Skin of body (tissue), 2 donors: Measurements from ENCODE around the gene TRAFD1. TPM values are rescaled to one million over a fixed set of nuclear protein-coding genes. Genes with fewer than 3 reads are reported as not detected.

Experiments
- DNase-seq: peaks from one replicate; lab custom pipeline; 2025; lab: John Stamatoyannopoulos, UW
- total RNA-seq: library from RNA; depleted of rRNA; stranded (reverse); fragments of >200 nt; gene quantifications from one replicate; pipeline ENCODE4 v1.2.3, GENCODE V29; 2014

The TRAFD1 gene
- total RNA-seq, 1 donor from 2014 or later: 30.9 TPM

GRCh38 chr12:112115259-112116045 is 9.9 kb upstream of the TRAFD1 start:
- no peak for DNase-seq

GRCh38 chr12:112116232-112117060 is 8.9 kb upstream of the TRAFD1 start:
- no peak for DNase-seq

- no peak for DNase-seq
These were observed 7.7 kb upstream of the TRAFD1 start for GRCh38 chr12:112117685-112118084.

- peak; percentile 57 for DNase-seq
These were observed 3.4 kb upstream of the TRAFD1 start for GRCh38 chr12:112121780-112122565.

GRCh38 chr12:112122823-112123690 is 2.3 kb upstream of the TRAFD1 start:
- no peak for DNase-seq

GRCh38 chr12:112124918-112125249 is 476 bp upstream of the TRAFD1 start:
- no peak for DNase-seq

GRCh38 chr12:112126000-112126438 is 659 bp downstream of the TRAFD1 start:
- no peak for DNase-seq

- DNase-seq: no peak
These were observed 1.6 kb downstream of the TRAFD1 start for GRCh38 chr12:112126911-112127310.

GRCh38 chr12:112130441-112130998 is 5.2 kb downstream of the TRAFD1 start:
- DNase-seq: no peak

- DNase-seq: no peak
These were observed 6.3 kb downstream of the TRAFD1 start for GRCh38 chr12:112131686-112132085.

- DNase-seq: no peak
These were observed 8.1 kb downstream of the TRAFD1 start for GRCh38 chr12:112133418-112133817.

- DNase-seq: no peak
These were observed 9.4 kb downstream of the TRAFD1 start for GRCh38 chr12:112134731-112135130.

GRCh38 chr12:112140728-112141127 is 15.4 kb downstream of the TRAFD1 start:
- no peak for DNase-seq

- no peak for DNase-seq
These were observed 20.8 kb downstream of the TRAFD1 start for GRCh38 chr12:112146123-112146522.

GRCh38 chr12:112148031-112148513 is 22.7 kb downstream of the TRAFD1 start:
- DNase-seq: no peak

GRCh38 chr12:112149596-112149995 is 24.2 kb downstream of the TRAFD1 start:
- DNase-seq: no peak

GRCh38 chr12:112151766-112152541 is 26.6 kb downstream of the TRAFD1 start:
- no peak for DNase-seq

- DNase-seq: no peak
These were observed 28.0 kb downstream of the TRAFD1 start for GRCh38 chr12:112153181-112153892.

- no peak for DNase-seq
These were observed 28.5 kb downstream of the TRAFD1 start for GRCh38 chr12:112153893-112154219.
